ENCODE measurements around the gene AGMAT.

AGMAT gene

DNA sequence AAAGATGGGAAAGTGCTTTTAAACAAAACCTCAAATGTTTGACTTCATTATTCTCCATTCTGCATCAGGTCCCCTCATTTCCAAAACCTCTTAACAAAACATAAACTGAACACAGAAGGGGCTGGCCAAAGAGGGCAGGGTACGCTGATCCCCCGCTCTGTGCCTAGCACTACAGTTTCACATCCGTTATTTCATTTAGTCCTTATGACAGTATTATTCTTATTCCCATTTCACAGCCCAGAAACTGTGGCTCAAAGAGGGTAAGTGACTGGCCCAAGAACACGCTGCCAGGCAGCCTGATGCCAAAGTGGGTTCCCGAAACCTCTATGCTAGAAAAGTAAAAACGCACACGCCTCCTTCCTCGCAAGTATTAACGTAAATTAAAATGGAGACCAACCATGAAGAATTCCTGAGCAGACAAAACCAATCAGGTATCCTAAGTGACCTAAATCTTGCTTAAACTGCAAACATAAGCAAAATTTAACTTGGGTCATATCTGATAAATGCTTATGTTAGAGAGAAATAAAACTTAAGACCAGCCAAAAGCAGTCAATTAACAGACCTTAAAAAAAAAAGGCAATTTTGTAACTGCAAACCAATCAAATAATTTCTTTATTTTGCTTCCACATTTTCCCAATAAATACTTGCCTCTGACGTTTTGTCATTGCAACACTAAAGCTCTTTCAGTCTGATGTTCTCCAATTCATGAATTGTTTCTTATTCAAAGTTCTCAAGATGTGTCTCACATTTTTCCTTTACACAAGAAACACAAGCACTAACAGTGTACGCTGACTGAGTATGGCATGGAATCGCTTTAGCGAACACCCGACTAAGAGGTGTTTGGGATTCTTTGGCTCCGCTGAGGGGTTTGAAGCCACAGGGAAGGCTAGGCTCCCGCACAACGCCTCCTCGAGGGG is 61.5 kb downstream of the AGMAT start:
- no peak for DNase-seq (ENCODE audit: low read depth)

DNA sequence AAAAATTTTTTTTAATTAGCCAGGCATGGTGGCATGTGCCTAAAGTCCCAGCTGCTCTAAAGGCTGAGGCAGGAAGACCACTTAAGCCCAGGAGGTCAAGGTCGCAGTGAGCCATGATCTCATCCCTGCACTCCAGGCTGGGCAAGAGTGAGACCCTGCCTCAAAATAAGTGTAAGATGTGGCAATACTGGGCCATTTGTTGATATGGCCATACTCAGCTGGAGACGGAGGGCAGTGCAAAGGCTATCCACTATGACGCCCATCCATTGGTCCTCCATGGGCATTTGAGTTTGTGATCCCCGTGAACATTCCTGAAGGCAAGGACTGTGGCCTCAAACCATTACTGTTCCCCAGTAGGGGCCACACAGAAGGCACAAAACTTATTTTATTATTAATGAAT is 62.3 kb downstream of the AGMAT start:
- DNase-seq (ENCODE audit: low read depth), result no peak

Data from HS-5 (cell line).